HG02588 (cell line): ENCODE measurements around the gene SOCS3.

Experiments
- ATAC-seq: cut with Tn5 transposase; IDR thresholded peaks from one replicate; pipeline ENCODE4 v1.9.1; 2021; ENCODE audit warnings: mild to moderate bottlenecking, moderate library complexity; ENCODE audit not compliant: unreplicated experiment

The SOCS3 gene

GRCh38 chr17:78359997-78360370 is at the start of gene SOCS3:
Gene SOCS3 (minus strand): TSS chr17:78360077. CDS start chr17:78359095, 982 bp downstream.
- peak; percentile 46 for ATAC-seq

DNA sequence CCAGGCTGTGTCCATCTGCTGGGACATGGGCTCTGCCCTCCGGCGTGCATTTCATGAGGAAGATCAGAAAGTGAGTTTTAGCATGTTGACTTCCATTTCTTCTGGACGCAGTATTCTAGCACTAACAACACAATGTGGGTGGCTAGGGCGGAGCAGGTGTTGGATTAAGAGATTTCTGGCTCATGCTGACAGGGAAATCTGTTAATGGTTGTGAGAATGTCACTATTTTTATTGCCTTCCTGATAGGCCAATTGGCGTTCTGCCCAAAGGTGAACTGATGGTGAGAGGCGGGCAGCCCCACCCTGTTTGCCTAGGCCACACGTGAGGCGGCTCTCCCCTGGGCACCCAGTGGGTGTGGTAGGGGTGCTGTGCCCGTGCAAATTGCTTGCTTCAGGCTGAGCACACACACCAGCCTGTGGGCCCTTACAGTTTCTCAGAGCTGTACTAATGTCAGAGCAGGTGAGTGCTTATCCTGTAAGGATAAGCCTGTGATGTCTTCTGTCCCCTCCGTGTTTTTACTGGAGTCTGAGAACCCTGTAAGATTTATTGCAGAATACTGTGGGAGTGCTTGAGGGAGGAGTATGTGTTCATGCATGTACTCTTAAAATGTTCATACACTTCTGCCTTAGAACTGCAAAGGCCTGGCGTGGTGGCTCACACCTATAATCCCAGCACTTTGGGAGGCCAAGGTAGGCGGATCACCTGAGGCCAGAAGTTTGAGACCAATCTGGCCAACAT is 49.5 kb upstream of the SOCS3 start:
- no peak for ATAC-seq

- ATAC-seq = no peak
Measured at GRCh38 chr17:78408476-78409050, 48.7 kb upstream of the SOCS3 start.

DNA sequence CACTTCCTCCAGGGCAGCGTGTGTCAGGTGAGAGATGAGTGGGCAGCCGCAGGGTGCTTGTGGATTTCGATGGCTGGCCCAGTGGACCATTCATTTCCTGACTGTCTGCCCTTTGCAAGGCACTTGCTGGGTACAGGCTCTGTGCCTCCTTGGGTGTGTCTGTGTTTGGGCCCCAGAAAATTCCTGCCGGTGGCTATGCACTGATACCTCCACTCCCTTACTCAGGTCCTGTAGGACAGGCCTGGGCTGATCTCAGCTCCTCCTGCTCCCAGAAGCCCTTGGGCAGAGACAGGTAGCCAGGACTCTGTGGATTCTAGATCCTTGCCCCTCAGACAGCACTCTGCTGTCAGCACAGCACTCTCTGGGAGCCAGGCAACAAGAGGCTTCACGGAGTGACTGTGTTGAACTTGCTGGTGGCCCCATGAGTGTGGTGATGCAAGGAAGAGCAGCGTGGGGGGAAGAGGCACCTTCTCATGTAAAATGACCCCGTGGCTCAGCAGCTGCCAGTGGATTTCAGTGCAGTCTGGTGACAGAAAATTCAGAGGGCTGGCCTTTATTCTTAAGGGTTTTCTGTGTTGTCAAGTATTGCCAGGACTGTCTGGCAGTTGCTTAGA is 47.6 kb upstream of the SOCS3 start:
- ATAC-seq = no peak

DNA sequence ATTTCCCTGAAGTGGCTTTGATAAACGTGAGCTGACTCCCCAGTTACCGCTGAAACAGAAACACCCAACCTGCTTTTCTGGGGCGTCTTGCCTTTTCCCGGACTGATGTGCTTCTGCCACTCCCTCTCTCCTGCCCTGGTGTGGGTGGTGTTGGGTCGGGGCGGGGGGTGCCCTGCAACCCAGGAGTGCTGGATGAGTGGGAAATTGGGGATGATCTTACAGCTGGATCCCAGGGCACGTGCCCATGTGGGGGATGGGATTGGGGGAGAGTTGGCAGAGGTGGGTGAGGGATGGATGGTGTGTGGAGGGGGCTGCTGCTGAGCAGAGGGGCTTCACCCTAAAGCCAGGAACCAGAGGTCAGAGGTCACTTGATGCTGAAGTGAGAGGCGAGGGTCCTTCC is 47.0 kb upstream of the SOCS3 start:
- no peak for ATAC-seq

DNA sequence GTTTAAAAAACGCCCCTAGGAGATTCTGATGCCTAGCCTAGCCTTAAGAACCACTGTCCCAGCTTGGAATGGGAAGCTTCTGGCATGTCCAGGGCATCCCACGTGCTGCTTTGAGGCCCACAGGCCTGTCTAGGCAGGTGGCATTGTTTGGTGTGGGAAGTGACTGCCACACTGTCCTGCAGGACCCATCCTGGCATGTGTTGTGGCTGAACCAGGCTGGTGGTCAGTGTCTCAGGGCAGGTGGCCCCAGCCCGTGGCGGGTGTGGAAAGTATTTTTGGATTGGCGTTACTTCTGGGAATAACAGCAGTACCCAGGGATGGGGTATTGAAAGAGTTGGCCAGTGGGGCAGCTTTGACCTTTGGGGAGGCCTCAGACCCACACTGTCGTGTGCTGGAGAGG is 46.5 kb upstream of the SOCS3 start:
- ATAC-seq = no peak

DNA sequence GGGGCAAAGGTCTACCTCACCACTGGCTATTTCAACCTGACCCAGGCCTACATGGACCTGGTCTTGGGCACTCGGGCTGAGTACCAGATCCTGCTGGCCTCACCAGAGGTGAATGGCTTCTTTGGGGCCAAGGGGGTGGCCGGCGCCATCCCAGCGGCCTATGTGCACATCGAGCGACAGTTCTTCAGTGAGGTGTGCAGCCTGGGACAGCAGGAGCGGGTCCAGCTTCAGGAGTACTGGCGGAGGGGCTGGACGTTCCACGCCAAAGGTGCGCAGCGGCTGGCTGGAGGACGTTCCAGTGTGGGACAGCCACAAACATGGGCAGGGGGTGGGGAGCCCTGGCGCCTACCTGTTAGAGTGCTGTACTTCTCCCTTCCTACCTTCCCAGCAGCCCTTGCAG is 43.9 kb upstream of the SOCS3 start:
- no peak for ATAC-seq

DNA sequence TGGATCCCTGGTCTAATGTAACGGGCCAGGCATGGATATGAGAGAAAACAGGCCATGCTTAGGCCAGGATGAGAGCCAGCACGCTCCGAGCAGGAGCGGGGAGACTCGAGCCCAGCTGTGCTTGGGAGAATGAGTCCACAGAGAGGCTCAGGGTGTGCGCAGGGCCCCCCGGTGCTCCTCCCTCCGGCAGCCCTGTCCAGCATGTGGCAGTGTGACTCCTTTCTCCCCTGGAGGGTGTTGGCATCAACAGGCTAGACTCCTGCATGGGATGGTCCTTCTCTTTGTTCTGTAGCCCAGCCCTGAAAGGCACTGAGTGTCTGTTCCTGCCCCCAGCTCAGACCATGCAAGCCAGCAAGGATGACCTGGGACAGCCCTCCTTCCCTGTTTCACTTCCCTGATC is 42.0 kb upstream of the SOCS3 start:
- ATAC-seq = no peak

DNA sequence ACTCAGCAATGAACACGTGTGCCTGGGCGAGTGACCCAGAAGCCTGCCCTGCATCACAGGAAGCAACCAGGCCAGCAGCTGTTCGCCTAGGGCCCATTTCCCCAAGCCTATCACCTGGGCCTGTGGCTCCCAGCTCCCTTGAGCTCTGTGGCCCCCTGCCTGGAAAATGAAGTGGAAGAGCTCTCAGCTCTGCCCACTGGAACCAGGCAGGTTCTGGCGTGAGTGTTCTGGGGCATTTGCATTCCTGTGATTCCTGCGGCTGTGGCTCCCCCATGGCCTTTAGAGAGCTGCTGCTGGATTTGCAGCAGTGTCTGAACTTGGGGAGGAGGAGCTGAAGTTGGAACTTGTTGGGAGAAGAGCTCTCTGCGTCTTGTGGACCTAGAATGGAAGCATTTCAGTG is 41.4 kb upstream of the SOCS3 start:
- no peak for ATAC-seq

DNA sequence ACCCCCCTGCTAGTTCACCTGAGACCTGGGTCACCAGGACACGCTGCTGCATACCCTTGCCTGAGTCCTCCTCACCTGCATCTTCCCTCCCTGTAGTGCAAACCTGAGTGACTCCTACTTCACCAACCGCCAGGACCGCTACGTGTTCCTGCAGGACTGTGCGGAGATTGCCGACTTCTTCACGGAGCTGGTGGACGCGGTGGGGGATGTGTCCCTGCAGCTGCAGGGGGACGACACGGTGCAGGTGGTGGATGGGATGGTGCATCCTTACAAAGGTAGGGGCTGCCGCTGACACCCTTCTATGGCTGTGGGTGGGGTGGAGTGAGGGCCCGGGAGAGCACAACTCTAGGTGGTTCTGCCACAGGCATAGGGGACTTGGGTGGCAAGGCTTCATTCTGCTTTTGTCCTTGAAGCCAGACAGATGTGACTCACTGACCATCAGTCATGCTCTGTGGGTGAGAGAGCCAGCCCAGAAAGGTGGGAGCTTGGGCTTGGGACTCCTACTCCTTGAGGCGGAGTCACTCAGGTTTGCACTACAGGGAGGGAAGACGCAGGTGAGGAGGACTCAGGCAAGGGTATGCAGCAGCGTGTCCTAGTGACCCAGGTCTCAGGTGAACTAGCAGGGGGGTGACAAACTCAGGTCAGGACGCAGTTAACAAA is 40.8 kb upstream of the SOCS3 start:
- ATAC-seq = no peak

DNA sequence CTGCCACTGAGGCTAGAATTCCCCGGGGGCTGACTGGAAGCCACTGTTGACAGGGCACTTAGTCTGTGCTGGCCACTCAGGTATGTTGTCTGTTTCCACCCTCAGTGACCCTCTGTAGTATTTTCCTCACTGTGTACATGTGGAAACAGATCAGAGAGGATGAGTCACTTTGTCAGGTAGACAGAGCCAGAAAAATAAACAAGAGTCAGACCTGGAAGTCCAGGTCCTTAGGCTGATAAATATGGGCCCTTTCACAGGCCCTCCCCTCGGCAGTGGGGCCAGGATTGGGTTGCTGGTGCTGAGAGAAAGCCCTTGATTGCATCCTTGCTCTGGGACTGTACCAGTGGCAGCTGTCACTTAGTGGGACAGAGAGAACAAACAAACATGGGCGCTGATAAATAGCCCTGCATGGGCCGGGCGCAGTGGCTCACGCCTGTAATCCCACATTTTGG is 39.8 kb upstream of the SOCS3 start:
- no peak for ATAC-seq

DNA sequence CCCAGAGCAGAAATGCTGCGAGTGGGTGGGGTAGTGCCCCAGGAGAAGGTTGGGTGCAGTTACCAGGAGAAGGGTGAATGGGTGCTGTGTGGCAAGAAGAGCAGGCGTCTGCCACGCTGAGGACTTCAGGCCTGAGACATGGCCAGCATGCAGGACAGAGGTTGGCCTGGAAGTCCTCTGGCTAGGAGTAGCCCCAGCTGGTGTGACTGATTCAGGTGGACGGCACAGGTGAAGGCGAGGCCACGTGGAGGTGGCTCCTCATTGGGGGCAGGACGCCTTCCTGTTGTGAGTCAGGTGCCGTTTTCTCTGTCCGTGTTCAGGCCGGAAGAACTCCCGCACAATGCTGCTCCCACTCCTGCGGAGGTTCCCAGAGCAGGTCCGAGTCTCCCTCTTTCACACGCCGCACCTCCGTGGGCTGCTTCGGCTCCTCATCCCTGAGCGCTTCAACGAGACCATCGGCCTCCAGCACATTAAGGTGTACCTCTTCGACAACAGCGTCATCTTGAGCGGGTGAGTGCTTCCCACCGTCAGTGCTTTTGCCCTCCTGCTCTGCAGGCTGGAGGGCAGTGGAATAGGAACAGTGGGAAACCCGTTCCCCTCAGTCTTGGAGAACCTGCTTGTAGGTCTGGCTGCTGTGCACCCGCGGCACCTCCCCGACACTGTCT is 39.3 kb upstream of the SOCS3 start:
- no peak for ATAC-seq

DNA sequence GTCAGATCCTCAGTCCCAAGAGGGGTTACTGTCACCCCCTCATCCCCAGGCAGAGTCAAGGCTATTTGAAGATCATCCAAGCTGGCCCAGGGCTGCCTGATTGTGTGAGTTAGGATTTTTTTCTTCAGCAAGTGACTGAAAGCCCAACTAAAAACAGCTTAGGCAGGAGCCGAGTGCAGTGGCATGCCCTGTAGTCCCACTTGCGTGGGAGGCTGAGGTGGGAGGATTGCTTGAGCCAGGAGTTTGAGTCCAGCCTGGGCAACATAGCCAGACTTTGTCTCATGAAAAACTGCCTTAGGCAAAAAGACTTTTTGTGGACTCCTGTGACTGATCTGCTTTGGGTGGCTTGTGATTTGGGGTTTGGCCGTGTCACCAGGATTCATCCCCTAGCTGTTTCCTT is 38.5 kb upstream of the SOCS3 start:
- ATAC-seq = no peak

DNA sequence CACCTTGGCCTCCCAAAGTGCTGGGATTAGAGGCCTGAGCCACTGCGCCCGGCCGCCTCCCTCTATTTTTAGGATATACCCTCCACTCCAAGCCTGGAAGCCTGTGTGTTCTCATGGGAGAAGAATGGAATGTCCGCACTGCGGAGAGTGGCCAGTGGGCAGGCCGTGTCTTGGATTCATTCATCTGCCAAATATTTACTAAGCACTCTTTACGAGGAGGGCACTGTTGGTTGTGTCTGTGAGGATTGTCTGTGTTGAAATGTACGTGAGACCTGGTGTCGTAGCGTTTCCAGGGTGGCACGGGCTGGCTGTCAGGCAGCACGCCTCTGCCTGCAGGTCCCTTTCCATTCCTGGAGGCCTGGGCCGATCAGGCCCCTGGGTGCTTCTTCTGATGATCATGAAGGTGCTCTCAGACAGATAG is 37.8 kb upstream of the SOCS3 start:
- ATAC-seq = no peak

DNA sequence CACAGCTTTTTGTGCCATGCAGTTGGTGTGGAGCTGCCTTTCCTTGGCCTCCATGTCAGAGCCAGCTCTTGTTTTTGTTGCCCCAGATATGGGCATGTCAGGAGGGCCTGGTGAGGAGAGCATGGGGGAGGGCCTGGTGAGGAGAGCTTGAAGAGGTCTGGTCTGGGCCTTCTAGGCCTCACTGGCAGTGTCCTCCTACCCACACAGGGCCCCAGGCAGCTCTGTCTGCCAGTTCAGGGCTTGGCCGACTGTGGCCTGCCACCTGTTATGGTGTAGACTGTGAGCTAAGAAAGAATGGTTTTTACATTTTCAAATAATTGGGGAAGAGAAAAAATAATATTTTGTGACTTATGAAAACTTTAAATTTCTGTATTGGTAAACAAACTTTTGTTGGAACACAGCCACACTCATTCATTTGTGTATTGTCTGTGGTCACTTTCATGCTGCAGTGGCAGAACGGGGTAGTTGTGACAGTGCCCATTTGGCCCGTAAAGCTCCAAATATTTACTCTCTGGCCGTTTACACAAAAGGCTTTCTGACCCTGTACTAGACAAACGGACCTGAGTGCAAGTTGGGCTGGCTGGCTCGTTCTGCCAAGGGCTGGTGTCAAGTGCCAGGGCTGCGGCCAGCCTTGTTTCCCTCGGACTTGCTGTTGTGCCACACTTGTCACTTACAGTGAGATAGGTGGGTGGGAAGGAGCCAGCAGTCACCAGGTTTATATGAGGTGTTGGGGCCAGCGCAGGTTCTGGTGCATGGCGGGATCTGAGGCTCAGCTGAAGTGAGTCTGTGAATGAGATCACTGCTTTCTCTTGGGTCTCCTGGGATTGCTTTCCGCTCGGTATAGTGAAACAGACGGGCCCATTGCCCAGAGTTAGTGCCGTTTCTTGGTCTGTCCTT is 36.8 kb upstream of the SOCS3 start:
- no peak for ATAC-seq

- no peak for ATAC-seq
Measured at GRCh38 chr17:78395155-78395554, 35.3 kb upstream of the SOCS3 start.

GRCh38 chr17:78394209-78394608 is 34.3 kb upstream of the SOCS3 start:
- no peak for ATAC-seq

- ATAC-seq = no peak
Measured at GRCh38 chr17:78393575-78393974, 33.7 kb upstream of the SOCS3 start.

- no peak for ATAC-seq
Measured at GRCh38 chr17:78392295-78392694, 32.4 kb upstream of the SOCS3 start.

DNA sequence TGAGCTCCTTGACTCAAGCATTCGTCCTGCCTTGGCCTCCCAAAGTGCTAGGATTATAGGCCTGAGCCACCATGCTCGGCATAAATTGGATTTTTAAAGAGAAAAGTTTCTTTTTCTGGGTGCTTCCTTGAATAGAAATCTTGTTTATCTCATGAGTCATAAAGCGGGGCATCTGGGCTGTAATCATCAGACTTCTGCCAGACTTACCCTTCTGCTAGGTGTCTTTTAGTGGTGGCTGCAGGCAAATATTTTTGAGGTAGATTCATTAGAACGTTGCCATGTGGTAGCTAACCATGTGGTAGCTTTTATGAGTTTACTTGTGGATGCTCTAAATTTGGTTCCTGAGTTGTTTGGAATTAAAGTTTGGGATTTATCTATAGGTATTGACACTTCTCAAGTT is 32.0 kb upstream of the SOCS3 start:
- no peak for ATAC-seq
